HEK293T (cell line): ENCODE data around the gene MRPS6.

ENCODE experiments used
- CTCF ChIA-PET: fragments of 350-600 bp; formaldehyde crosslinking; extraction: SDS; loops from one replicate; lab custom pipeline; 2021; ENCODE audit warnings: antibody characterized with exemption, inconsistent platforms; lab: Yijun Ruan, JAX
- POLR2A ChIA-PET: fragments of 350-600 bp; formaldehyde crosslinking; extraction: SDS; loops from one replicate; lab custom pipeline; 2020; ENCODE audit warnings: antibody characterized with exemption, inconsistent platforms; lab: Yijun Ruan, JAX
- DNase-seq: peaks from one replicate; pipeline ENCODE4 v3.0.0; 2012; ENCODE audit warnings: mixed read lengths; ENCODE audit errors: extremely low spot score
- ARNT ChIP-seq: fragments of 450-650 bp; IDR thresholded peaks from 2 replicates; pipeline ENCODE4 v1.6.1; 2017; ENCODE audit warnings: mild to moderate bottlenecking
- BHLHE40 ChIP-seq: fragments of 450-650 bp; IDR thresholded peaks from 2 replicates; pipeline ENCODE4 v1.6.1; 2016; ENCODE audit warnings: mild to moderate bottlenecking, moderate library complexity, borderline replicate concordance
- CTBP1 ChIP-seq: fragments of 450-650 bp; IDR thresholded peaks from 2 replicates; pipeline ENCODE4 v1.6.1; 2016; ENCODE audit warnings: borderline replicate concordance
- ELF4 ChIP-seq: fragments of 450-650 bp; IDR thresholded peaks from 2 replicates; pipeline ENCODE4 v1.6.1; 2017; ENCODE audit warnings: antibody characterized with exemption
- FOXA1 ChIP-seq: fragments of 450-650 bp; IDR thresholded peaks from 2 replicates; pipeline ENCODE4 v1.6.1; 2016; ENCODE audit warnings: mild to moderate bottlenecking
- FOXK2 ChIP-seq: fragments of 450-650 bp; IDR thresholded peaks from 2 replicates; pipeline ENCODE4 v1.6.1; 2016; ENCODE audit warnings: mild to moderate bottlenecking
- FOXM1 ChIP-seq: fragments of 450-650 bp; IDR thresholded peaks from 2 replicates; pipeline ENCODE4 v1.6.1; 2017; ENCODE audit warnings: mild to moderate bottlenecking, borderline replicate concordance
- HDGF ChIP-seq: fragments of 450-650 bp; IDR thresholded peaks from 2 replicates; pipeline ENCODE4 v1.6.1; 2017; ENCODE audit warnings: antibody characterized with exemption, borderline replicate concordance
- L3MBTL2 ChIP-seq: fragments of 450-650 bp; conservative IDR thresholded peaks from 2 replicates; pipeline ENCODE4 v1.6.1; 2016; ENCODE audit warnings: mild to moderate bottlenecking
- LEF1 ChIP-seq: fragments of 450-650 bp; IDR thresholded peaks from 2 replicates; pipeline ENCODE4 v1.6.1; 2017; ENCODE audit warnings: mild to moderate bottlenecking, borderline replicate concordance
- NFRKB ChIP-seq: fragments of 450-650 bp; IDR thresholded peaks from 2 replicates; pipeline ENCODE4 v1.6.1; 2016; ENCODE audit warnings: mild to moderate bottlenecking, moderate library complexity
- PKNOX1 ChIP-seq: fragments of 450-650 bp; IDR thresholded peaks from 2 replicates; pipeline ENCODE4 v1.6.1; 2016
- SP1 ChIP-seq: fragments of 450-650 bp; IDR thresholded peaks from 2 replicates; pipeline ENCODE4 v1.6.1; 2017
- SUZ12 ChIP-seq: fragments of 450-650 bp; IDR thresholded peaks from 2 replicates; pipeline ENCODE4 v1.6.1; 2016; ENCODE audit warnings: mild to moderate bottlenecking
- TARDBP ChIP-seq: fragments of 450-650 bp; IDR thresholded peaks from 2 replicates; pipeline ENCODE4 v1.6.1; 2016
- ZNF384 ChIP-seq: fragments of 450-650 bp; IDR thresholded peaks from 2 replicates; pipeline ENCODE4 v1.6.1; 2016

The MRPS6 gene

GRCh38 chr21:34129901-34130715 is 56.7 kb downstream of the MRPS6 start:
- no peak for TF ChIP-seq ELF4
- TF ChIP-seq LEF1, result no peak
- no peak for TF ChIP-seq CTBP1
- no peak for TF ChIP-seq L3MBTL2
- TF ChIP-seq PKNOX1, result no peak
- TF ChIP-seq FOXA1, result no peak
- TF ChIP-seq ZNF384, result no peak
- no peak for TF ChIP-seq FOXM1
- no peak for TF ChIP-seq SUZ12
- no peak for TF ChIP-seq SP1
- TF ChIP-seq NFRKB, result no peak
- TF ChIP-seq HDGF, result no peak
- TF ChIP-seq TARDBP, result no peak
- no peak for TF ChIP-seq FOXK2
- TF ChIP-seq ARNT, result no peak
- no peak for TF ChIP-seq BHLHE40
- CTCF ChIA-PET, result interaction anchor here (0.6 to 0.7 kb wide), 3 partner anchors 7 to 71 kb away, joined by 3 to 5 read pairs (median 3); no protein-coding TSS in a partner anchor
- POLR2A ChIA-PET, result no interaction called here
- peak; percentile 25 for DNase-seq

GRCh38 chr21:34130716-34130985 is 57.3 kb downstream of the MRPS6 start:
- POLR2A ChIA-PET, result no interaction called here
- no peak for DNase-seq
- CTCF ChIA-PET, result no interaction called here
- TF ChIP-seq BHLHE40, result no peak
- TF ChIP-seq L3MBTL2, result no peak
- TF ChIP-seq FOXA1, result no peak
- TF ChIP-seq PKNOX1, result no peak
- TF ChIP-seq FOXM1, result no peak
- no peak for TF ChIP-seq HDGF
- no peak for TF ChIP-seq LEF1
- TF ChIP-seq CTBP1, result no peak
- TF ChIP-seq SP1, result no peak
- TF ChIP-seq NFRKB, result no peak
- TF ChIP-seq TARDBP, result no peak
- no peak for TF ChIP-seq ELF4
- TF ChIP-seq FOXK2, result no peak
- no peak for TF ChIP-seq ZNF384
- no peak for TF ChIP-seq SUZ12
- TF ChIP-seq ARNT, result no peak

- TF ChIP-seq TARDBP, result no peak
- CTCF ChIA-PET, result no interaction called here
- DNase-seq, result no peak
- POLR2A ChIA-PET, result interaction anchor here (0.8 kb wide), 1 partner anchor 71 kb away, joined by 3 read pairs; no protein-coding TSS in a partner anchor
Measured at GRCh38 chr21:34131586-34131985, 58.2 kb downstream of the MRPS6 start.

- POLR2A ChIA-PET, result interaction anchor here (0.8 kb wide), 1 partner anchor 70 kb away, joined by 3 read pairs; no protein-coding TSS in a partner anchor
- TF ChIP-seq FOXK2 (no peak), HDGF (no peak), ARNT (no peak), ELF4 (no peak), BHLHE40 (no peak), L3MBTL2 (no peak), FOXA1 (no peak), PKNOX1 (no peak), ZNF384 (no peak), SUZ12 (no peak), FOXM1 (no peak), SP1 (no peak), LEF1 (no peak), TARDBP (no peak), CTBP1 (no peak), NFRKB (no peak)
- DNase-seq, result no peak
- CTCF ChIA-PET, result no interaction called here
Measured at GRCh38 chr21:34132202-34132601, 58.8 kb downstream of the MRPS6 start.

- ChIA-PET CTCF (interaction anchor here (1.0 kb wide), 1 partner anchor 256 kb away, joined by 3 read pairs; no protein-coding TSS in a partner anchor), POLR2A (interaction anchor here (0.6 kb wide), 1 partner anchor 209 kb away, joined by 3 read pairs; no protein-coding TSS in a partner anchor)
- no peak for DNase-seq
- TF ChIP-seq L3MBTL2, result no peak
- TF ChIP-seq TARDBP, result no peak
- TF ChIP-seq ARNT, result no peak
- TF ChIP-seq ELF4, result no peak
- no peak for TF ChIP-seq LEF1
- no peak for TF ChIP-seq ZNF384
- no peak for TF ChIP-seq BHLHE40
- no peak for TF ChIP-seq CTBP1
- no peak for TF ChIP-seq NFRKB
- no peak for TF ChIP-seq FOXK2
- no peak for TF ChIP-seq FOXA1
- TF ChIP-seq SUZ12, result no peak
- TF ChIP-seq FOXM1, result no peak
- no peak for TF ChIP-seq HDGF
- TF ChIP-seq SP1, result no peak
- TF ChIP-seq PKNOX1, result no peak
Measured at GRCh38 chr21:34132926-34133325, 59.5 kb downstream of the MRPS6 start.
